NCI-H82 (cell line): Measurements from ENCODE around the gene PTPRH.

Experiments
- DNase-seq: peaks from one replicate; lab custom pipeline; 2025; lab: John Stamatoyannopoulos, UW

Gene PTPRH

GRCh38 chr19:55246462-55247451 is 37.5 kb upstream of the PTPRH start:
- no peak for DNase-seq

- no peak for DNase-seq
Observed at GRCh38 chr19:55245236-55245904, 36.1 kb upstream of the PTPRH start.

- no peak for DNase-seq
Observed at GRCh38 chr19:55244004-55244680, 34.8 kb upstream of the PTPRH start.

- no peak for DNase-seq
Observed at GRCh38 chr19:55242517-55242916, 33.2 kb upstream of the PTPRH start.

- no peak for DNase-seq
Observed at GRCh38 chr19:55241935-55242464, 32.7 kb upstream of the PTPRH start.

GRCh38 chr19:55241143-55241934 is 32.0 kb upstream of the PTPRH start:
- DNase-seq = no peak

- DNase-seq = no peak
Observed at GRCh38 chr19:55240713-55241020, 31.4 kb upstream of the PTPRH start.

GRCh38 chr19:55239004-55239403 is 29.7 kb upstream of the PTPRH start:
- DNase-seq = no peak

- no peak for DNase-seq
Observed at GRCh38 chr19:55238030-55238429, 28.7 kb upstream of the PTPRH start.

GRCh38 chr19:55232986-55233385 is 23.7 kb upstream of the PTPRH start:
- no peak for DNase-seq

GRCh38 chr19:55232286-55232602 is 22.9 kb upstream of the PTPRH start:
- no peak for DNase-seq

- no peak for DNase-seq
Observed at GRCh38 chr19:55231391-55232285, 22.3 kb upstream of the PTPRH start.

GRCh38 chr19:55230780-55231179 is 21.5 kb upstream of the PTPRH start:
- DNase-seq = no peak

- DNase-seq = no peak
Observed at GRCh38 chr19:55230329-55230728, 21.0 kb upstream of the PTPRH start.

GRCh38 chr19:55229789-55230182 is 20.5 kb upstream of the PTPRH start:
- DNase-seq = no peak

- DNase-seq = no peak
Observed at GRCh38 chr19:55229145-55229788, 20.0 kb upstream of the PTPRH start.

- DNase-seq = no peak
Observed at GRCh38 chr19:55228403-55229031, 19.2 kb upstream of the PTPRH start, which contains the start of gene TMEM86B. Gene TMEM86B (minus strand): TSS chr19:55228763. CDS start chr19:55228741, 22 bp downstream.

- no peak for DNase-seq
Observed at GRCh38 chr19:55228015-55228391, 18.7 kb upstream of the PTPRH start.

GRCh38 chr19:55227241-55228014 is 18.1 kb upstream of the PTPRH start:
- no peak for DNase-seq
